WI38 (cell line): ENCODE results near the gene SOX15.
"Not testable (repeated sequence)": the region's sequence is repeated elsewhere in the genome, so short reads cannot be mapped to it uniquely, and the experiment has no call there.

Experiments used
- H3K4me3 ChIP-seq: 2 replicates; pipeline ENCODE4 v1.5.1; 2011; ENCODE audit warnings: low read depth, mild to moderate bottlenecking, control low read depth, low read length
- CTCF ChIP-seq: IDR thresholded peaks from 2 replicates; pipeline ENCODE4 v1.5.1; 2012; ENCODE audit warnings: low read depth, mild to moderate bottlenecking, control low read depth, low read length

SOX15 gene

DNA sequence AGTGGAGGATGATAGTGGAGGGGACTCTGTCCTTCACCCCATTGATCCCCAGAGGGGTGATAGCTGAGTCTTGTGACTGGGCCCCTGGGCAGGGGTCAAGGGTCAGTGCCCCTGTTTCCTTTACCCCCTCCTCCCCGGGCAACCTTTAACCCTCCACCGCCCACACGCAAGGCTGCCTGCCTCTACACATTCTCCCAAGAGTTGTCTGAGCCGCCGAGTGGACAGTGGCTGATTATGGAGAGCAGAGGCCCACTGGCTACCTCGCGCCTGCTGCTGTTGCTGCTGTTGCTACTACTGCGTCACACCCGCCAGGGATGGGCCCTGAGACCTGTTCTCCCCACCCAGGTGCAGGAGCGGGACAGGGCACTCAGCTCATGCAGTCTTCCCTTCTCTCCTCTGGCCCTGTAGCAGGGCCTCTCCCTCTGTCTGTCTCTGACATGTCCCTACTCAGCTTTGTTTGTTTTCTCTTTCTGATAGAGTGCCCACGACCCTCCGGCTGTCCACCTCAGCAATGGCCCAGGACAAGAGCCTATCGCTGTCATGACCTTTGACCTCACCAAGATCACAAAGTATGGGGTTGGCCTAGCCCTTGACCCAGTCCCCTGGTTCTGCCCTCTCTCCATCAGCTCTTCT lies 40.2 kb upstream of the SOX15 start, which contains the start of gene SHBG:
Gene SHBG (plus strand): TSS at position 197 of the 633 bp plus-strand sequence. CDS start 38 bp downstream, at position 235.
- TF ChIP-seq CTCF = no peak

DNA sequence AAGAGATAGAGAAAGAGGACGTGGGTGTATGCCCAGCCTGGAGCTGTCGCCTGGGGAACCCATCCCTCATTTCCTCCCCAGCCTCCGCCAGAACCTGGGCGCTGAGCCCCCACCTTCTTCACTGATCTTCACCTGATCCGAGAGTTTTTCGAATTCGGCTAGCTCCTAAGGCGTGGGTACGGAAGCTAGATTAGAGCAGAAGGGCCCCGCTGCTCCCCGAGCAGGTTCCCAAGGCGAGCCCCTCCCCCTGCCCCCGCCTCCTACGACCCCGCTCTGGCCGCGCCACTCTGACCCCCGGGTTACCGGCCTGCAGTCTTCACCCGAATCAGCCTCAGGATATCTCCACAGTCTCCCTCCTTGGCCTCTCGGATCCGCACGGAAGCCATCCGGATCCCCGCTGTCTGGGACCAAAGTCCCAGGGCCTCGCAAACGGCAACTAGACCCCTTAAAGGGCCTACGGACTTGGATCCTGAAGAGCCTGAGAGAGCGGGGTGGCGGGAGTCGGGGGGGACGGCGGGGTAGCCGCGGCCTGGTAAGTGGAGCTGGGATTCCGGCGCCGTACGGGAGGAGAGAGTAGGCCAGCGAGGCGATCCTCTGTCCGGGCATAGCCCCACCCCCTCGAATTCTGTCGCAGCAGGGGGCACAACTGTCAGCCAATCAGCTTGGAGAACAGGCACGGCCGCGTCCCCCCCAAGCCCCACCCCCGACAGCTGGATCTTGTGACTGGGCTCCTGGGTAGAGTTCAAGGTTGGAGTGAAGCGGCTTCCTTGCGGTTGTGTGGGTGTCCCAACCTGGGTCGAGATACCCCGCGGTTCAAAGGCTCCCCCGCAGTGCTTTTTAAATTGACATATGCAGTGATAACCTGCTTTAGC lies 37.6 kb upstream of the SOX15 start, which contains the start of gene SAT2:
Gene SAT2 (minus strand): TSS at position 572 of the 872 bp plus-strand sequence. CDS start 186 bp downstream, at position 386.
- TF ChIP-seq CTCF = no peak
- peak within 1 kb of the TSS; percentile 86 for H3K4me3 ChIP-seq

More for the DNA sequence above, 40.2 kb upstream of the SOX15 start, which contains the start of gene SHBG:
- no peak within 1 kb of the TSS for H3K4me3 ChIP-seq

DNA sequence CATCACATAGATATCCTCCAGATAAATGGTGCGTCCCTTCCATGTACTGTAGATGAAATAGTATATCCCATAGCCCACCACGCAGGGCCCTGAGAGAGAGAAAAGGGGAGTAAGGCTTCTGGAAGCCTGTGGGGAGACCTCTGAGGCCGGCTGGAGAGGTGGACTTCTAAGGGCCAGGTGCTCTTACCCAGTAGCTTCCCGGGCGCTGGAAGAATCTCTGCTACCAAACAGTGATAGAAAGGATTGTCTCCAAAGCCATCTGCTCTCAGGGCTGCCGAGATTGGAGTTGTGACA lies 37.0 kb upstream of the SOX15 start:
- TF ChIP-seq CTCF = no peak
- peak overlapping the region; percentile 86 for H3K4me3 ChIP-seq

DNA sequence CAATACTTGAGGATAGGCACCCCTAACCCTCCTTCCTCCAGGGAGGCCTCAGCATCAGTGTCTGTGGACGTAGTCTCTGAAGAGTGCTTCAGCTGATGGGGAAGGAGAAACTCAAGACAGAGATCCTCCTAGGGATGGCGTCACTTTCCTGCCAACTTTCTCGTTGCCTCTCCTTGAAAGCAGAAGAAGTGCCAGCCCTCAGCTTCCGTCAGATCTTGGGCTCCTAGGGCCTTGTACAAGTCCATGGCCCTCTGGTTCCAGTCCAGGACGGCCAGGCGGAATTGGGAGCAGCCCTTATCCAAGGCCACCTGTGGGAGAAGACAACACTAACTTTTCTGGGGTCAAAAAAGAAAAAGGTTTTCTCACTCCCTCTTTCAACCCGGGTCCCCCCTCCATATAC lies 36.4 kb upstream of the SOX15 start:
- H3K4me3 ChIP-seq = no peak overlapping the region; the same call in 1 of the 2 replicates
- no peak for TF ChIP-seq CTCF

GRCh38 chr17:7625749-7626148 lies 35.9 kb upstream of the SOX15 start:
- not testable (repeated sequence) for H3K4me3 ChIP-seq

GRCh38 chr17:7623661-7624060 lies 33.8 kb upstream of the SOX15 start:
- TF ChIP-seq CTCF = no peak
- no peak overlapping the region for H3K4me3 ChIP-seq

- H3K4me3 ChIP-seq = no peak overlapping the region
- no peak for TF ChIP-seq CTCF
Measured at GRCh38 chr17:7620835-7621234, 30.9 kb upstream of the SOX15 start.
